Germinal center (tissue), 1 donor: ENCODE measurements around the gene NEURL1.
"Not testable (repeated sequence)": the region's sequence is repeated elsewhere in the genome, so short reads cannot be mapped to it uniquely, and the experiment has no call there.

Experiments
- DNase-seq: peaks from one replicate; pipeline ENCODE4 v3.0.0; 2012; ENCODE audit warnings: mixed read lengths, low spot score

Gene NEURL1

DNA sequence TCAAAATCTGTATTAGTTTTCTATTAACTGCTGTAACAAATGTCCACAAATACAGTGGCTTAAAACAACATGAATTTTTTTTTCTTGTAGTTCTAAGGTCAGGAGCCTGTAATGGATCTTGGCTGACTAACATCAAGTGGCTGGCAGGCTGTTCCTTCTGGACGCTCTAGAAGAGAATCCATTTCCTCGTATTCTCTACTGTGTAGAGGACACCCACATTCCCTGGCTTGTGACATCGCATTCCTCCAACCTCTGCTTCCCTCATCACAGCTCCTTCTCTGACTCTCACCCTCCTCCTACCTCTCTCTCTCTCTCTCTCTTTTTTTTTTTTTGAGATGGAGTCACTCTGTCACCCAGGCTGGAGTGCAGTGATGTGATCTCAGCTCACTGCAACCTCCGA lies 30.0 kb upstream of the NEURL1 start:
- no peak for DNase-seq

DNA sequence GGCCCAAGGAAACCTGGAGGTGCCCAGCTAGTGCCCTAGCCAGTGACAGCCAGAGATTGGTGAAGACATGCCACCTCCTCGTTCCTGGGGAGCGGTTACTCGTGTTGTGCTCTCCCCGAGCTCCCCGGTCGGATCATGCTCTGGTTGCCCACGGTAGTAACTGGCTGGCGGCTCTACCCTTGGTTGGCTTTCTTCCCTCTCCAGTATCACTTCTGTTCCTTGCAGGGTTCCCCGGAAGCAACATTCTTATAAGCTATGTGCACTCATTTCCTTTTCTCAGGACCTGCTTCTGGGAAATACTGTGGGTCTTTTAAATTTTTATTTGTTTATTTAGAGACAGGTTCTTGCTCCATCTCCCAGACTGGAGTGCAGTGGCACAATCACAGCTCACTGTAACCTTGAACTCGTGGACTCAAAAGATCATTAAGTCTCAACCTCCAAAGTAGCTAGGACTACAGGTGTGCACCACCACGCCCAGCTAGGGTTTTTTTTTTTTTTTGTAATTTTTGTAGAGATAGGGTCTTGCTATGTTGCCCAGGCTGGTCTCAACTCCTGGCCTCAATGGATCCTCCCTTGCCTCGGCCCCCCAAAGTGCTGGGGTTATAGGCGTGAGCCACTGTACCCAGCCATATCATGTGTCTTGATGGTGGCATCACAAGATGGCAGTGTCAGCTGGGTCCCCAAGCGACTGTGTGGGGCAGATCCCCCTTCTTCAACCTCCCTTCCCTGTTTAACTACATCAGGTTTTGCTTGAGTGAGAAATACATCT lies 27.9 kb upstream of the NEURL1 start:
- DNase-seq: no peak

DNA sequence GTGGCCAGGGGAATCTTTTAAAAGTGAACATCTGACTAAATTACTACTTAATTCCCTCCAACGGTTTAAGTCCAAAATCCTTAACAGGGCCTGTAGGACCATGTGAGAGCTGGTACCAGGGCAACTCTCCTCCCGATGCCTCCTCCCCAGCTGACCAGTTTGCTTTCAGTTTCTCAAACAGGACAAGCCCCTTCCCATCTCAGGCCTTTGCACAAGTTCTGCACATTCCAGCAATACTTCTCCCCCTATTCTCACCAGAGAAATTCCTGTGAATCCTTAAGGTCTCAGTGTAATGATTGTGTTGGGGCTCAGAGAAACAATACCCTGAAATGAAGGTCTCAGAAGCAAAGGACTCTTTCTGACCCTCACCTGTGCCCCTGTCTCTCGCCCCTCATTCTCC lies 26.8 kb upstream of the NEURL1 start:
- DNase-seq: no peak

DNA sequence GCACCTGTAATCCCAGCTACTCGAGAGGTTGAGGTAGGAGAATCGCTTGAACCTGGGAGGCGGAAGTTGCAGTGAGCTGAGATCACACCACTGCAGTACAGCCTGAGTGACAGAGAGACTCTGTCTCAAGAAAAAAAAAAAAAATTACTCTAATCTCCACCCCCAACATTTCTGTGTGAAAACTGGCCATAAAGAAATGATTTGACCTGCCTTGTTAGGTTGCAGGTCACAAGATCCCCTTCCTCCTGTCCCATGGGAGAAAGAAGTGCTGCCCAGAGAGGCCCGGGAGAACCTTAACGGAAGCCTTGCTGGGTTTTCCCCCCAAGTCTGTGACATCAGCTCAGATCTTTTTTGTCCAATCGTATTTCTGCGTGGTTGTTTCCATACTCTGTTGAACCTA lies 26.1 kb upstream of the NEURL1 start:
- no peak for DNase-seq

DNA sequence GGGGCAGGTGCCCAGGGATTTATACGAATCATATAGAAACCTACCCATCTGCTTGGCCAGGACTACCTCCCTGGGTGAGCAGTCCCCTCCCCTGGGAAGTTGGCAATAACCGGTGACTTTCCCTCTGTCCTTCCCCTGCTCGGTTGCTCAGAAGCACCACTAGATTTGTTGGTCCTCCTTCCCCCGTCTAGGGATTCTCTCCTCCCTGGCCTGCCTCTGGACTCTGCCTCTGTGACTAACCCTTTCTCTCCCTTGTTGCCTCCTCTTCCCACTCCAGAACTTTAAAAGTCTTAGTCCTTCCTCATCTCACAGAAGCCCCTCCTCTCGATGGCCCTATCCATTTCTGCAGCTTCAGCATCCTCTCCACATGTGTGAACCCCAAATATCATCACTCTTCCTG lies 24.3 kb upstream of the NEURL1 start:
- no peak for DNase-seq

DNA sequence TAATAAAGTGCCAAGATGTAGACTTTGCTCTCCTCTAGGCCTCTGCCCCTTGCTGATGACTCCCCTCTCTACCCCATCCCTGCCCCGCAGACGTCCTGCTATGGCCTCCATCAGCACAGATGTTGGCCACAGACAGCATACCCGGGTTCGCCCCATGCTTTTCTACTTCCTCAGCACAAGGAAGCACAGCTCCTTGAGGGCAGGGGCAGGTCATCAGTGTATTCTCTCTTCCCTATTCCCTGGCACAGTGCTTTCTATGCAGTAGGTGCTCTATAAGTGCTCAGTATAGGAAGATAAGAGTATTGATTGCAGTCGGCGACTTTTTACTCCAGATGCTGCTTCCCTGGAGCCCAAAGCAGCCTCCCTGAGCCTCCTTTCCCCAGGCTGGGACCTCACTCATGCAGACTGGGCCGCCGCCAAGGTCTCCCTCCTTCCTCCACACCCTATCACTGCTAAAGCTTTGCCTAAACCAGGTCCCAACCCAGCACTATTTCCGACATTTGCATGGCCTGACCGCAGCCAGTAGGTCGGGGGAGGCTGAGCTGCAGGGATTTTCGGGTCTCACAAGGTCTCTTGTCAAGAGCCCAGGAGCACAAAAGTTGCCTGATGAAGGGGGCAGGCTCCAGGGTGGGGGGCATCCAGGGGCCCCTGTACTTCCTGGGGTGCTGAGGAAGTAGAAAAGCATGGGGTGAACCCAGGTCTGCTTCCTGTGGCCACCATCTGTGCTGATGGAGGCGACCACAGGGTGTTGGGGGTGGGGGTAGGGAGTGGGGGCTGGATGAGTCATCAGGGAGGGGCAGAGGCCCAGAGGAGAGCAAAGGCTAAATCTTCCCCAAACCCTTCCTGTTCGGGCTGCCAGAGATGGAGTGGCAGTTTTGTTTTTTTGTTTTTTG lies 22.5 kb upstream of the NEURL1 start:
- peak; percentile 70 for DNase-seq

DNA sequence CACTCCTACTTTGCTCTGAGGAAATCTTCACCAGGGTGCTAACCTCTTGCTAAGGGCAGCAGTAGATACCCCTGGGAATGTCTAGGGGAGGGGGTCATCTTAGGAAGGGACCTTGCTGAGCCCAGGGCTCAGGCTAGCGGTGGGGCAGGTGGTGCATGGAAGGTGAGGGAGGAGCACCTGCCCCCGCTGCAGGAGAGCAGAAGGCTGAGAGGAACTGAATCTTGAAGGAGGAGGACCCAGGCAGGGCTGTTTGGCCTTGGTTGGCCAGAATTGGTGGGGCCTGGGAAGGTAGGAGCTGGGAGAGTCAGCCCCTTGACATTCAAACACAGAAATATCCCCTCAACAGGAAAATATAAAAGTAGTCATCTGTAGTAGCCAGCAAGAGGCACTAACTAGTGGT lies 21.5 kb upstream of the NEURL1 start:
- DNase-seq: peak; percentile 65

DNA sequence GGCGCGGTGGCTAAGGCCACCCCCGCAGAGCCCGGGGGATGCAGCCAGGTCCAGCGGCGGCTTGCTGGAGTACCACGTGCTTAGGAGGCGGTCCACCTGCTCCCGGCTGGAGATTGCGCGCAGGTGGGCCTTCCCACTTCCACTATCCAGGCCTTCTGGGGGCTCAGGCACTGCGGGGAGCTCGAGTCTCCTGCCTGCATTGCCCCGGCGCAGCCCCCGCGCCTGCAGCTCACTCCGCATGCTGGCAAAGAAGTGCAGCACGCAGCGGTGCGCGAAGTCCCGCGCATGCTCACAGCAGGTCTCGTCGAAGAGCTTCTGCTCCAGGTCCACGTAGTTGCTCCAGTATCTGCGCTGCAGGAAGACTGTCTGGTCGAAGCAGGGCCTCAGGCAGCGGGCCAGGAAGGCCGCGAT lies 20.2 kb upstream of the NEURL1 start:
- DNase-seq: no peak

DNA sequence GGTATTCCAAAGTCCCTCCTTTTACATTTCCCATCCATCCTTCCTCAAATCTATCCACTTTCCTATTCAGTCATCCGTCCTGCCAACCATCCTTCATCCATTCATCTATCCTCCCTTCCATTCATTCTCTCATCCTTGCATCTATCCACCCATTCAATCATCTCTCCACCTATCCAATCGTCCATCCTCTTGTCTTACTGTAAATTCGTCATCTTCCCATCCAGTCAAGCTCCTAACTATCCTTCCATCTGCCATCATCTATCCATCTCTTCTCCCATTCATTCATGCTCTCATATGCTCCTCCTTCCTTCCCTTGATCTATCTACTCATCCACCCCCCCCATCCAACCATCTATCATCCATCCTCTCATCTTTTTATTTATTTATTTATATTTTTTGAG lies 19.4 kb upstream of the NEURL1 start:
- DNase-seq: no peak

DNA sequence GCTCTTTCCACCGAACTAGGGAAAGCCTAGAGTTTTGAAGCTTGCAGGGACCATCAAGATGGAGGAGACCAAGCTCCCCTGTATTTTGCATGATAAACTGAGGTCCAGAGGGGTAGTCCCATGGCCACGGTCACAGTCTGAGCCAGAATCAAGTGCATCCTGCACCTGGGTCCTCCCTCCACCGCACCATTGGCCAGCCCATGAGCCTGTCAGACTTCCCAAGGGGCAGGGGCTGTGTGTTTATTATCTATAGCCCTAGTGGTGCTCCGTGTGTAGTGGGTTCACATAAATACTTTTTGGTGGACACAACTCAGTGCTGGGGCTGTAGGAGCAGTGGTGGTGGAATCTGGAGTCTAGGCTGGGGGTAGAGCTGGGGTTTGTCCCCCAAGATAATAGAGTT lies 18.1 kb upstream of the NEURL1 start:
- no peak for DNase-seq

DNA sequence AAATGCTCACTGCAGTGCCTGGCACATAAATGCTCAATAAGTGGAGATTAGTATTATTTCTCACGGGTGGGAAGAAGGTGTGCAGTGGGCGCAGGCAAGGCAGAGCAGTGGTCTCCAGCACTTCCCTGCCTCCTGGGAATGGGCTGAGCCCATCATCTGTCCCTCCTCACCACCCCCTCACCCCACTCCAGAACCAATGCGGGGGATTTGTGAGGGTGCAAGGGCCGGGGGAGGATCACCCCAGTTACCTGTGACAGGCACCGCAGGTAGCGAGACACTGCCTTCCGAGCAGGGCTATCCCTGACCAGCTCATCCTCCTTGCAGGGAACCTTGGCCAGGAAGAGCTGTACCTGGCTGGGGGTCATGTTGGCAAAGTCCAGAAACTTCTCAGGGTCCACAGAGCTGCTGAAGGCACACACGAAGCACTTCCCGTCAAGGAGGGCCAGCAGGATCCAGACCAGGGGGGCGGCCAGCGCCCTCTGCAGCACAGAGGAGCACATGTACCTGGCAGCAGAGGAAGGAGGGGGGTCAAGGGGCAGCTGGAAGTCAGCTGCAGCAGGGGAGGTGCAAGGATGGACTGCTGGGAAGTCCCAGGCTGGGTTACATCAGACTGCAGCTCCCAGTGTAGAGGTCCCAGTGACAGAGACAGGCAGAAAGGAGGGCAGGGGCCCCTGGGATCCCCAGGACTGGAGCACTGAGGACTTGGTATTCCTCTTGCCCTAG lies 17.3 kb upstream of the NEURL1 start:
- no peak for DNase-seq

DNA sequence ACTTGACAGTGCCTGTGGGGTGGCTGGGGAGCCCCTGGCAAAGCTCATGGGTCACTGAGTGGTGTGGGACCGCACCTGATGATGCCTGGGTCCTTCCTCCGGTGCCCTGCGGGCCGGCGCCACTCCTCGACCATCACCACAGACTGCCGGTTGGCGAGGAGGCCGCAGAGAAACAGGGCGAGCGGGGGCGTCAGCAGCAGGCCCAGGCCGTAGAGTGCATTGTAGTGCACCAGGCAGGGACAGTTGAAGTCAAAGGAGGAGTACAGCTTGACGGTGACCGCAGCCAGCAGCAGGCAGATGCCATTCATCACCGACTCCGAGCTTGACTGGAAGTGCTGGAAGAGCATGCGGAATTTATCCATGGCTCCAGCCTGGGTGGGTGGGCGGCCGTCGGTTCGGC lies 14.8 kb upstream of the NEURL1 start:
- DNase-seq: no peak

DNA sequence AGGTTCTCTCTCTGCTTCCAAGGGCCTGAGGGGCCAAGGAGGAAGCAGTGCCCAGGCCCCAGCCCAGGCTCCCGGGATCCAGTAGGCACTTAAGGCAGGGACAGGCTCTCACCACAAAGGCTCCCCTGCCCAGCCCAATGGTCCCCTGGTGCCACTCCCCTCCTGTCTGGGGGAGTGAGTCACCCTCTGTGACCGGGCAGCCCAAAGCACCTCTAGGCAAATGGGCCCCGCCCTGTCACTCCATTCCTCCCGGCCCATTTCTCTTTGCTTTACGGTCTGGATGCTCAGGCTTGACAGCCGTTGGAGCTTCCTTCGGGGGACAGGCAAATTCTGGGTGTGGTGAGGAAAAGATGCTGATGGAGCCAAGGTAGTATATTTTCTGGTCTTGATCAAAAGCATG lies 14.4 kb upstream of the NEURL1 start, which contains the start of gene CALHM3:
Gene CALHM3, minus strand, starts transcription at position 106 of the 400 bp plus-strand sequence. CDS start 208 bp downstream, outside the sequence.
- no peak for DNase-seq

DNA sequence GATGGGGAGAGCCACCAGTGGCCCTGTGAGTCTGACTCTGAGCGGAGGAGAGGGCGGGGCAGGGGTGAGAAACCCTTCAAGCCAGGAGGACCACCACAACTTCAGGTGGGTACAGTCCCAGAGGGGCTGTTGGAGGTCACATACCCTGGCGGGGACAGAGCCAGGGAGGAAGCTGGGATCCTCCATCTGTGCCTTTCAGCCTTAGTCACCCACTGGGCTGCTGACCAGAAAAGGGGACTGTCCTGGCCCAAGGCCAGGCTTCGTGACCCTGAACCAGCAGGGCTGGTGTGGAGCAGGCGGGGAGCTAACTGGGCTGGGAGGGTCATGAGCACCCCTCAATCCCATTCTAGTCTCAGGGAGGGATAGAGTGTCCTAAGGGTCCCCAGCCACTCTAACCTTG lies 13.0 kb upstream of the NEURL1 start:
- DNase-seq: no peak

DNA sequence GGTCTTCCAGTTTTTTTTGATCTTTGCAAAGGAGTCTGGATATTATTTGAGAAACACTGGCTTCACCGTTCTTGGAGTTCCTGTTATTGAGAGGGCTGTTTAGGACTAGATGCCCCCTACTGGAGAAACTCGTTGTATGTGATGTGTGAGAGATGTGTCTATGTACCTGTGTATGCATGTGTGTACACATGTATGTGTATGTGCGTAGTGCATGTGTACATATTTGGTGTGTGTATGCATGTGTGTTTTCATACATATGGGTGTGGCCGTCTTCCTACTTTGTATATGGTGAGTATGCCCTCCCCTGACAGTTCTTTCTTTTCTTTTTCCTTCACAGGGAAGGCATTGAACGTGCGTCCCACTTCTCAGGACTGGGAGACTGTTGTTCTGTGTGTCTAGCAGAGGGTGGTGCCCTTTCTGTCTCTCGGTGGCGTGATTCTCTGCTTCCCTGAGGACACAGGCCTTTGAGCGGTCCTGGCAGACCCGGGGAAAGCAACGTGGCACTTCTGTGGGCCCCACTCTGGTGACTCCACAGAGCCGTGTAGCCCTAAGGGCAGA lies 11.5 kb upstream of the NEURL1 start:
- DNase-seq: peak; percentile 69

DNA sequence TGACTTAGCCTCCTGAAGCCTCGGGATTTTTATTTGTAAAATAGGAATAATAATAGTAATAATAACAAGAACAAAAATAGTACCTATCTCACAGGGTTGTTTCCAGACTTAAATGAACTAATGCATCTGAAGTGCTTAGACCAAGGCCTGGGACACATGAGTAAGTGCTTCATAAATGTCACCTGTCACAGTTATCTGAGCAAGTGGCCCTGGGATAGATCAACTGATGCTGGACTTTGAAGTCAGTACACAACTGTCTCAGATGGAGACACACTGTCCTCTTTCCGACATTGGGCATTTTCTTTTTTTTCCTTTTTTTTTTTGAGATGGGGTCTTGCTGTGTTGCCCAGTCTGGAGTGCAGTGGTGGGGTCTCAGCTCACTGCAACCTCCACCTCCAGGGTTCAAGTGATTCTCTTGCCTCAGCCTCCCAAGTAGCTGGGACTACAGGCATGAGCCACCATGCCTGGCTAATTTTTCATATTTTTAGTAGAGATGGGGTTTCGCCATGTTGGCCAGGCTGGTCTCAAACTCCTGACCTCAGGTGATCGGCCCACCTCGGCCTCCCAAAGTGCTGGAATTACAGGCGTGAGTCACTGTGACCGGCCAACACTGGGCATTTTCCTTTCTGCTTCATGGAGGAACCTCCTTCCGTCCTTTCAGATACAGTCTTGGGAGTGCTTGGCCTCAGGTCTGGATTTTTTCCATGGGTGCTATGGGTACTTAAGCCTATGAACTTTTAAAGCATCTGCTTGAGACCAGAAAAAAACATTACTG lies 6.7 kb upstream of the NEURL1 start:
- not testable (repeated sequence) for DNase-seq

DNA sequence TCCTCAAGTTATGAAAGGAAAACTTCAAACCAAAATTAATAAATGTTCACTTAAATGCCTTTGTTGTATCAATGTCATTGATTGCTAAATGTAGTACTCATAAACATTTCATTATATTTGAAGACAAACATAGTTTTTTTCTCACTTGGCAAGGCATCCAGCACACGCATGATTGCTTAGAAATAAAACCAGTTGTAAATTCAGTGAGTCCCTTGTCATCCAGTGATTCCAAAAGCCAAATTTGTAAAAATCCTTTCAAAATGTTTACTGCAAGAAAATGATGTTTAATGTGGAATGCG lies 6.1 kb upstream of the NEURL1 start:
- DNase-seq: no peak

DNA sequence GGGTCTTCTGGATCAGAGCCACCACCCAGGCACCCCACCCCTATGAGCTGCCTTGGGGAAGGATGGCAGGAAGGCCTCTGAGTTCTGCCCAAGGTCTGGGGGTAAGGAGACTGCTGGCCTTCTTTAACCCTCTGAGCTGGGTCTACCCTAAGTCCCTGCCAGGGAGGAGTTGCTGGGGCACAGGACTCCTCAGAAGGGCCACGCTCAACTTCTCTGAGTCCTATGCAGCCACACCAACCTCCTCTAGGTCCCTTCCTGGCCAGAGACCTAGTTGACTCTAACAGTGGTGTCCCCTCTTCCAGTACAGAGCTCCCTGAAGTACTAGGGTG lies 2.6 kb upstream of the NEURL1 start:
- DNase-seq: no peak

DNA sequence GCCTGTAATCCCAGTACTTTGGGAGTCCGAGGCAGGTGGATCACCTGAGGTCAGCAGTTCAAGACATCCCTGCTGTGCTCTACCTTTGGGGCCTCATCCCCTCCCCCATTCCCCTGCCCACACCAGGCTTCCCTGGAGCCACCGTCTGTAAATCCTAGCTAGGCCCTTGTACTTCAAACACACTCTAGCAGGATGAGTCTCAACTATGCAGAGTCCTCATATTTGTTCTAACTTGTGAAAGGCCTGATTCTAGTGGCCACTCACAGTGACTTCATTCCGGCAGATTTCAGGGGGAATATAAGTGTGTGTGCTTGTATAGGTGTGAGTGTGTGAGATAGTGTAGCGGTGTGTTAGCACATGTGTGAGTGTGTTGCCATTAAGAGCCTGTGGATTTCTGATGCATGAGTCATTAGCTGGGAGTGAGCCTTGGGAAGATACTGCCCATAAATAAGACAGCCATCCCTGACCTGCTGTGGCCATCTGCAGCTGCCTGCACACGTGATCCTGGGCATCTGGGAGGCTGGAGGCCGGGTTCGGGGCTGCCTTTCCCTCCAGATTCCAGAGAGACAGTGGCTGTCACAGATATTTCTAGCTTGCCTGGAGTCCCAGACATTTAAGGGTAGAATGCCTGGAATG lies 1.7 kb upstream of the NEURL1 start:
- DNase-seq: no peak

DNA sequence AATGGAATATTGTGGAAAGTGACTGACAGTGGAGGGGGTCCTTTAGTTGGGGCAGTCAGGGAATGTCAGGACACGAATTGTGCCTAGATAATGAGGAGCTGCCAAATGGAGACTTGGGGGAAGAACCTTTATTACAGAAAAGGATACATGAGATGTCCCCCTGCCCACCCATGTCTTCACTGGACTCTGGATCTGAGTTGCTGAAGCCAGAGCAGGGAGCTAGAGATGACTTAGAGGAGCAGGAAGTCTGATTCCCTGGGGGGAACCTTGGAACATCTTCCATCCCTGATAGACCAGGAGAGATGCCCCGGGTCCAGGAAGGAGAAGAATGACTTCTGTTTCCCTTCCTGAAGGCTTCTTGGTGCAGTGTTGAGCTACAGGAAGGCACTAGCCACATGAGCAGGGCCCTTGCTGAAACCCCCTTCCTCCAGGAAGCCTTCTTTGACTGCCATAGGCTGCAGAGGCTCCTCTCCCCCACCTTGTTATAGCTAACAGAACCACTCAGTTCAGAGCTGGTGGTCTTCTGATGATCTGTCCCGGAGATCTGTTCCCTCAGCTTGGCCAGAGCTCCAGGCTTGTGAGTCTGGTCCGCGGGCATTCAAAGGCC lies 747 bp upstream of the NEURL1 start:
- DNase-seq: no peak
